Measurements from ENCODE around the gene LRP11.
"Not testable (repeated sequence)": the region's sequence is repeated elsewhere in the genome, so short reads cannot be mapped to it uniquely, and the experiment has no call there.

The LRP11 gene, protein sequence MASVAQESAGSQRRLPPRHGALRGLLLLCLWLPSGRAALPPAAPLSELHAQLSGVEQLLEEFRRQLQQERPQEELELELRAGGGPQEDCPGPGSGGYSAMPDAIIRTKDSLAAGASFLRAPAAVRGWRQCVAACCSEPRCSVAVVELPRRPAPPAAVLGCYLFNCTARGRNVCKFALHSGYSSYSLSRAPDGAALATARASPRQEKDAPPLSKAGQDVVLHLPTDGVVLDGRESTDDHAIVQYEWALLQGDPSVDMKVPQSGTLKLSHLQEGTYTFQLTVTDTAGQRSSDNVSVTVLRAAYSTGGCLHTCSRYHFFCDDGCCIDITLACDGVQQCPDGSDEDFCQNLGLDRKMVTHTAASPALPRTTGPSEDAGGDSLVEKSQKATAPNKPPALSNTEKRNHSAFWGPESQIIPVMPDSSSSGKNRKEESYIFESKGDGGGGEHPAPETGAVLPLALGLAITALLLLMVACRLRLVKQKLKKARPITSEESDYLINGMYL
- 0.76 to 1.2 (median 1.1) reads per million in 3 experiments for total RNA-seq

DNA sequence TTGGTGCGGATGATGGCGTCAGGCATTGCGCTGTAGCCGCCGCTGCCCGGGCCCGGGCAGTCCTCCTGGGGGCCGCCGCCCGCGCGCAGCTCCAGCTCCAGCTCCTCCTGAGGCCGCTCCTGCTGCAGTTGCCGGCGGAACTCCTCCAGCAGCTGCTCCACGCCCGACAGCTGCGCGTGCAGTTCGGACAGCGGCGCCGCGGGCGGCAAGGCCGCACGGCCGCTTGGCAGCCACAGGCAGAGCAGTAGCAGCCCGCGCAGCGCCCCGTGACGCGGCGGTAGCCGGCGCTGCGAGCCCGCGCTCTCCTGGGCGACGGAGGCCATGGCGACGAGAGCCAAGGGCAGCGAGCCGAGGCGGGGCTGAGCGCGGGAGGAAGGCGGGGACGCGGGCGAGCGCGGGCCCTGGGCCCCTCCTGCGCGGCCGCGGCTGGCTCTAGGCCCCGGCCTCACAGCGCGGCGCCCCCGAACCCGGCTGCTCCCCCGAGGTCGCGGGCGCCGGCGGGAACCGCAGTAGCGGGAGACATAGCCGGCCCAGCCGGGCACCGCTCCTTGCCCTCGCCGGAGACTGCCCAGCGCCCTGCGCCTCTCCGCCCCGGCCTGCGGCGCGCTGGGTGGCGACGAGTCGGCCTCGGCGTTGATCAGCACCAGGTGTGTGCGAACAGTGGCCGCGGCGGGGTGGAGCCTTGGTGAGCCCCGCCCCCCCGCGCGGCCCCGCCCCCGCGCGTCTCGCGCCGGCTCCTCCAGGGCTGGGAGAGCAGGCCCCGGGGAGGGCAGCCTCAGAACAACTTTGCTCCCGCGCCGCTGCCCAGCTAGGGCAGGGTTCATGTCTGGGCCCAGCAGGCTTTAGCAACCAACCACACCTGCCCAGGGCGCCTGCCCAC lies at the start of gene LRP11:
Gene LRP11 (minus strand): TSS at position 662 of the 880 bp plus-strand sequence. CDS start 339 bp downstream, at position 323.
- peak; percentile 83 for DNase-seq

DNA sequence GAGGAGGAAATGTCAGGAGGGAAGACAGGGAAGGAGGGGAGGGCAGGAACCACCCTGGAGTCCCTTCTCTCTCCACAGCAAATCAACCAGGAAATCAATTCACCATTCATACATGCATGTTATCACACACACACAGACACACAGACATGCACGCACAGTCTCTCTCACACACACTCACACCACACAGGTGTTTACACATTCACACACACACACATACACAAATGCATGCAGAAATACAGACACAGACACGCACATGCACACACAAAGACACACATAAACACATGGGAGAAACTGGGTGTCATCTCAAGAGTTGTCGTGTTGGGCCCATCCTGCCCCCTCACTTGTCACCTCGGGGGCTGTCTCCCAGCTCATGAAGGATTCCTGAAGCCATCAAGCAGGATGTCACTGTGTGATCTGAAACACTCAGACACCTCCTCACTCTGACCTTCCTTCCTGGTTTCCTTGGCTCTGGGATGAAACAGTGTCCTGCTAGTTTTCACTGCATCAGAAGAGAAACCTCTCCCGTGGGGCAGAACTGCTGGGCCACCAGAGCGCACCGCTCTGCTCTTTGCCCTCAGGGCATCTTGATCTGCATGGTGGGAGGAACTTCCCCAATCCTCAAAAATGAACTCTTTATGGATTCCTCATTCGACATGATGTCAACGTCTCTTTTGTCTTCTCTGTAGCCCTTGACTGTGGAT lies 49.5 kb upstream of the LRP11 start:
- no peak for DNase-seq

DNA sequence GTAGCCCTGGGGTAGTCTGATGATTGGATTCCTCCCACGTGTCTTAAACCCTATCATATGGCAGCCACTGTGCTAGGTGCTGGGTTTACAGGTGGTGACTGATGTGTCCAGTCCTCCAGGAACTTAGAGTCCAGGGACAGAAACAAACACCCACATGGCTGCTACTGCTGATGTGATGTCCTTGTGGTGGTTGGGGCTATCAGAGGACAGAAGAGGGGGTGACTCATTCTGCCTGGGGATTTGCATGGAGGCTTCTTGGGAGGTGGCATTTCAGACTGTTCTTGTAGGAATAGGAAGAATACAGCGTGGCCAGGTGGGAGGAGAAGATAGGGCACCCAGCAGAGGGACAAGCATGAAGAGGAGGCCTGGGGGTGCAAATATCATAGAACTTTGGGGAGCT lies 48.9 kb upstream of the LRP11 start:
- DNase-seq = no peak

DNA sequence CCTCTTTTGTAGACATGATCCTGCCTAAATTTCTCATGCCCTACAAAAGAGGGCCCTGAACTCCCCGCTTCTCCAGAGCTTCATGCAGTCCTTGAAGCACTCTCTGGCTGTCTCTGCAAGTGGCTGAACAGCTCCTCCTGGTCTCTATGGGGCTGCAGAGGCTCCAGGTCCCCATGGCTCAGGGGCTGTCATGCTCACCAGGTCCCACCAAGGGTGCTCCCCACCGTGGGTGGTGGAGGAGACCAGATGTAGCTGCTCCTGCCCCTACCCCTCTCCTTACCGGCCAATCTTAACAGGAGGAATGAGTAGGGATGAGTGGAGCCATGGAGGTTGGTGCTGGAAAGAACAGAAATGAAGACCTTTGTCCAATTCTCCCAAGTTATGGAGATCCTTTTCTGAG lies 48.5 kb upstream of the LRP11 start:
- not testable (repeated sequence) for DNase-seq

DNA sequence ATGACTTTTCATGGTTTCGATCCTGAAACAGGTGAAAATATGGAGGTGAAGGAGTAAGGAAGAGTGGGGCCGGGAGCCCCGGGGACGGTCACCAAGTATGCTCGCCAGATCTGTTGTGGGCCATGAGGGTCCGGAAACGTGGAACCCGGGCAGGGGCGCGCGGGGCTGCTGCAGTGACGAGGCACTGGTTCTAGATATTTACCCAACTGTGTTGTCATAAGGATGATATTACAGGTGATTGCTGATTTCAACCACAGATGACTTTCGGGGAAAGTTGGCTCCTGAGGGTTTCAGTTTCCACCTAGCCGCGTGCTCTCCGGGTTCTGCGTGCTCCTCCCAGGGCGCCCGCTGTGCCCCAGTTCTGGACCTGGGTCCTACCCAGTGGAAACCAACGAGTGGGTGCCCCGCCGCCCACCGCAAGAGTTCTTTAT lies 46.6 kb upstream of the LRP11 start:
- no peak for DNase-seq

DNA sequence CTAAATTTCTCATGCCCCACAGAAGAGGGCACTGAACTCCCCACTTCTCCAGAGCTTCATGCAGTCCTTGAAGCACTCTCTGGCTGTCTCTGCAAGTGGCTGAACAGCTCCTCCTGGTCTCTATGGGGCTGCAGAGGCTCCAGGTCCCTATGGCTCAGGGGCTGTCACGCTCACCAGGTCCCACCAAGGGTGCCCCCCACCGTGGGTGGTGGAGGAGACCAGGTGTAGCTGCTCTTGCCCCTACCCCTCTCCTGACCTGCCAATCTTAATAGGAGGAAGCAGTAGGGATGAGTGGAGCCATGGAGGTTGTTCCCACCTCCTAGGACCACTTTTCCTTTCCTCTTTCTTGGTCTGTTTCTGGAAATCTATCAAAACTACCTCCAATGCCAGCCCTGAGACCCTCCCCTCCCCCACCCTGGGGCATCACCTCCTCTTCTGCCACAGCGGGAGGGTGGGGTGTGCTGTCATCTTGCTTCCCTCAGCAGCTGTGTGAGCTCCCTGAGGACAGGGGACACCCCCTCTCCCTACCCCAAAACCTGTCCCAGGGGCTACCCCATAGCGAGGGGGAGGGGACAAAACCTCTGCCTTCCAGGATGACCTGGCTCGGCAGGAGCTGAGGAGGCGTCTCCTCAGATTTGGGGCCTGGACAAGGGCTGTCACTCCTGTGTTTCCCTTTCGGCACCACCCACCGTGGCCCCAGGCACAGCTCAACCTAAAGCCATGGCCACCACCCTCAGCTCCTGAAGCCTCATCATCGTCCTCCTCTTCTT lies 45.7 kb upstream of the LRP11 start:
- DNase-seq = no peak

DNA sequence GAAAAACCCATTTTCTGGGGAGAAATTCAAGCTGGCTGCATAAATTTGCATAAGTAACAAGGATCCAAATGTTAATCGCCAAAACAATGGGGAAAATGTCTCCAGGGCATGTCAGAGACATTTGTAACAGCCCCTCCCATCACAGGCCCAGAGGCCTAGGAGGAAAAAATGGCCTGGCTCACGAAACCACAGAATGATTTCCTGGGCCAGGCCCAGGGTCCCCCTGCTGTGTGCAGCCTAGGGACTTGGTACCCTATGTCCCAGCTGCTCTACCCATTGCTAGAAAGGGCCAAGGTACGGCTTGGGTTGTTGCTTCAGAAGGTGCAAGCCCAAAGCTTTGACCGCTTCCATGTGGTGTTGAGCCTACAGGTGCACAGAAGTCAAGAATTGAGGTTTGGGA lies 44.3 kb upstream of the LRP11 start:
- not testable (repeated sequence) for DNase-seq

DNA sequence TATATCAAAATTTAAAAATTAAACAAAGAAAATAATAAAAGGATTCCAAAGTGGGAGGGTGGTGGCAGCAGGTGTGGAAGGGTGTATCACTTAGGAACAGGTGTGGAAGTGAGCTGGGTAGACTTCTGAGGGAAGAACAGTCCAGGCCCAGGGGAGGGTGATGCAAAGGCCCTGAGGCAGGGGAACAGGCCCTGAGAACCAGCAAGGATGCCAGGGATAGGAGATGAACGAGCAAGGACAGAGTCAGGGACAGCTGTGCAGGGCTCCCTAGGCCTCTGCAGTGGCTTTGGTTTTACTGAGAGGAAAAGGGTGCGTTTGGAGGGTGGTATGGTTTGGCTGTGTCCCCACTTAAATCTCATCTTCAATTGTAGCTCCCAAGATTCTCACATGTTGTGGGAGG lies 43.2 kb upstream of the LRP11 start:
- no peak for DNase-seq

DNA sequence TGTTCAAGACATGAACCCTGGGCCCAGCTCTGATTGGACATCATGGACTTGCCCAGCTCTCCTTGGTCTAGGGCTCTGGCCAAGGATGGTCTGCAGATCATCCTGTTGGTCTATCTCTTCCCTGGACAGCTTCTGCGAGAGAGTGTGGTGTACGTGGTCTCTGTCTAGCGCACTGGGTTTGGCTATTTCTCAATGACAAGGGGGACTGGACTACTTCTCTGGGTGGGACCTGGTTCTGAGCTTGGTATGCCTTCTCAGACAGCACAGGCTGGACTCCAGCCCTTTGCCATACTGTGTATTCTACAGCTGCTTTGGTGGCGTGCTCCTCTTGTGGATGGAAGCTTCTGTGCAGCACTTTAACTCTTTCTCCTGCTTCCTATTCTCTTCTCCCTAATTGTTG lies 42.2 kb upstream of the LRP11 start:
- no peak for DNase-seq

DNA sequence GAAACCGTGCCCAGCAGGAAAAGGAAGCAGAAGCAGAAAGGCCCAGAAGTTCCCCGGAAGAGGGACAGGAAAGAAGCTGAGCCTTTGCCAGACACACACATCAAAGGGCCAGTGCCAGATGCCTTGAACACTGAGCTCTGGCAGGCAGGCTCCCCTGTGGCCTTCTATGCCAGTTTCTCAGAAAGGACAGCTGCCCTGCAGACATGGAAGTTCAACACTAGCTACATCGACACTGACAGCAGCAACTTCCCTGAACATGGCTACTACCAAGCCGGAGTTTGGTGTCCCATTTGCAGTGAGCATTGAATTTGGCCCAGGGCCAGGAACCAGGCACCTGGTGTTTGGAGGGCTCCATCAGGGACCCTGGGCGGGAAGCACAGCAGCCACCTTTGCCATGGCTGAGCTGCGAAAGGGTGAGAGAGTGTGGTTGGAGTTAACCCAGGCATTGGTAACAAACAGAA lies 41.8 kb upstream of the LRP11 start:
- DNase-seq = no peak

DNA sequence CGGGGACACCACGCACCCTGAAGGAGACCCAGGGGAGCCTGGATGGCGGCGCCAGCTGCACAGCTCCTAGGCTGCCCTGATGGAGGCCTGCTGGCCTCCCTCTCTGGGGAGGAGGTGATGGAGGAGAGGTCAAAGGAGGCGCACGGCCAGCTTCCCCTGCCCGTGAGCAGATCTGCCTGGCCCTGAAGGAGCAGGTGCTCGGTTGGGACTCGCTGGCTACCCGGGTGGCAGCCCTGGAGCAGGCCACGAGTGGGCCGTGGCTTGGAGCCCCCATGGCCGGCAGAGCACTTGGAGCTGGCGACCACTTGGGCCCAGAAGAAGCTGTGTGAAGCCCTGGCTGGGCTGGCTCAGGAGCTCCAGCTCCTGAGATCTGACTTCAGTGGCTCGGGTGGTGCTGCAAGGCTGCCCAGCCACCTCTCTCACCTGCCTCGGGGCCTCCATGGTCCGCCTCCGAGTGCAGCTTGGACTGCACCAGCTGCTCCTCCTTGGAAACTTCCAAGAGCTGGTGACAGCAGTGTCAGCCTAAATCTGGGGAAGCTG lies 41.3 kb upstream of the LRP11 start:
- DNase-seq = no peak

DNA sequence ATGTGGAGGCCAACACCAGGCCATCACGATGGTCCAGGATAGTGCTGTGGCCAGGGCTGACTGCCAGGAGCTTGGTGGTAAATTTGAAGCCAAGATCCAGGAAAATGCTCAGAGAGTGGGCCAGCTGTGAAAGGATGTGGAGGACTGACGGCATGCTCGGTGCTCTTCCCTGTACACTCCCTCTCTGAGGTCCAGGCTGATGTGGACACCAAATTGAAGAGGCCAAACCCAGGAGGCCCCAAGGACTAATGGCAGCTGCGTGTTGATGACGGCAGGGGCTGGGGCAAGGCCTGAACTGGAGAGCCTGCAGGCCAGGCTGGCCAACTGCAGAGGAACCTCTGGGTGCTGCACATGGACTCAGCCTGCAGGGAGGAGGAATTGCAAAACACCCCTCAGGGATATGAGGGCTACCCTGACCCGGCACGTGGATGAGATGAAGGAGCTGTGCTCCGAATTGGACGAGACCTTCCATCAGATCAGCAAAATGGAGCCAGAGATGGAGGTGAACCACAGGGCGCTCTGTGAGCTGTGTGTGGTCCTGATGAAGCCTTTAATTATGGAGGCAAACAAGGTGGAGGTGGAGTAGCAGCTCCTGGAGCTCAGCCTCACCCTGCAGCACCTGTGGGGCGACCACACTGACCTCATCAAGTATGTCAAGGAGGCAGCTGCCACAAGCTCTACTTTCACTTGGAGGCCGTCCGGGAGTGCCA lies 40.7 kb upstream of the LRP11 start:
- DNase-seq = no peak

DNA sequence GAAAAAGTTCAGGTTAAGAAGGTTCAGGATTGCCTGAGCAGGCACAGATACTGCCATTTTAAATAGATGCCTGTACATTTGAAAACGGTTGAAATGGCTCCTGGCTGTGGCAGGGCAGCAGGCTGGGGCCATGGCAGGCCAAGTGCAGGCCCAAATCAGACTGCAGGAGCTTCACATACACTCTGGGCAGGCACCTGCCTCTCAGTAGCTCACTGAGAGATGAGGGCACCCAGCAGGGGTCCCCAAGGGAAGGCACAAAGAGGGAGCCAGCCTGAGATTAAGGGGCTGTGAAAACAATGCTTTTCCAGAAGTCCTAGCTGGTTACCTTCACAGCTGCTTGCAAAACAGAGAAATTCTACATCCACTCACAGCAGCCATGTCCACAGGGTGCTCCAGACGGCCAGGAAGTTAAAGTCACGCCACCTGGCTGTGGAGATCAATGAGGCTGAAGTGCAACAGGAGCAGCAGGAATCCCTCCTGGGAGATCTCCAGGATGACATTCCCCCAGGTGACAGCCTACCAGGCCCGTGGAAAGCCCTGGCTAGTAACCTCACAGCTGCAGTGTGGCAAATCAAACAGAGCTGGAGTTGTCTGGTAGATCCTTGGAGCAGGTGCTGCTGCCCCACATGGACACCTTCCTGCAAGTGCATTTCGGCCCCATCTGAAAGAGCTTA lies 39.9 kb upstream of the LRP11 start:
- no peak for DNase-seq

DNA sequence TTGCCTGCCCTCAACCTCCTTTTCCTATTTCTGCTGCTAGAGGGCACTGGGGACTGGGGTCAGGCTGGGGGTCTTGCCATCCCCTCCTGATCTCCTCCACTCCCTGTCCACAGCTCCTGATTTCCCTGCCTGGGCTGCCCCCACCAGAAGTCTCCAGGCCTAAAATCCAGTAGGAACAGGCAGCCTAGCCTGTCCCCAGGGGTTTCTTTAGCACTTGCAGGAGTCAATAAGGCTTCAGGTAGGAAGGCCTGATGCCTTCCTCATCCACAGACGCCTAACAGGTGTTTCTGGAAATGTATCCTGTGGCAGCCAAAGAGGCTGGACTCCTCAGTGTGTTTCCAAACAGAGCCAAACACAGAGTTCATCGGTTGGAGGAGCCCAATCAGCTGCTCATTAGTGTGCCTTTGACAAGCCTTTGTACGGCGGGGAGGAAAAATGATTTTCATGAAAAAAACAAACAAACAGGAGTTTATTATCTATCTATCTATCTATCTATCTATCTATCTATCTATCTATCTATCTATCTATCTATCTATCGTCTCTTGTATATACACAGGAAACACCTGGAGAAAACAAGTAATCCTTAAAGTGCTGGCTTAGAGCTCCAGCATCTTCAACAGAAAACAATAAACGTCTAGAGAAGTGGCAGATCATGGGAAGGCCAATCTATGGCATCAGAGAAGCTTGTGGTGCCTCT lies 37.4 kb upstream of the LRP11 start:
- no peak for DNase-seq

DNA sequence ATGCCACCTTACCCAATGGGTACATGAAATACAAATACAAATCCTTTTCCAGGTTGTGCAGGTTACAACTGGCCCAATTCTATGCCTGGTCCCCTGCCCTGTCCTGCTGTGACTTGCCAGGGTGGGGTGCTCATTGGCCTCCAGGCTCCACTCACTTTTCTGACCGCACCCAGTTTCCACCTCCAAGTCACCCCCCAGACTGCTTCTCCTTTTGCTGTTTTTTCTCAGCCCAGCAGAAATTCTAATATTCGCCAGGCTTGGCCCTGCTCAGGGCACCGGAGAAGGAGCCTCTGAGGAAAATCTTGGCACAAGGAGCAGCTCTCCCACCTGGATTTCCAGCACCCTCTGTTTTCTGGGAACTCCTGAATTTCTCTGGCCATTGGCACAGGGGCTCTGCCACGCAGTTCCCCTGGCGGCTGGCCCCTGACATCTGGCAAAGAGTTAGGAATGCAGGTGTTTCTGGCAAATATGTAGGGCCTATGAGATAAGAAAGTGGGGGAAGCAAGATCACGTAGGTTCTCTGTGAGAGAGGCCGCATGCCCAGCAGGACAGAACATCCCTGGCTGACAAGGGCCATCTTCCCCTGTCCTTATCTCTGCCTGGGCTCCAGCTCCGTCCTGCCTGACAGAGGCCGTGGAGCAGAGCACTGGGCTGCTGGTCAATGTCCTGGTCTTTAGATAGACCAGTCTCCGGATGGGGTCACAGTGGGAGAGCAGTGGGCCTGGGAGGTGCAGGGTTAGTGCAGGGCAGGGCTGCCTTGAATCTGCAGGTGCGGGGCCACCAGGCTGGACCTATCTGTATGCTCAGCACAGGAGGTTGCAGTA lies 36.7 kb upstream of the LRP11 start:
- no peak for DNase-seq

DNA sequence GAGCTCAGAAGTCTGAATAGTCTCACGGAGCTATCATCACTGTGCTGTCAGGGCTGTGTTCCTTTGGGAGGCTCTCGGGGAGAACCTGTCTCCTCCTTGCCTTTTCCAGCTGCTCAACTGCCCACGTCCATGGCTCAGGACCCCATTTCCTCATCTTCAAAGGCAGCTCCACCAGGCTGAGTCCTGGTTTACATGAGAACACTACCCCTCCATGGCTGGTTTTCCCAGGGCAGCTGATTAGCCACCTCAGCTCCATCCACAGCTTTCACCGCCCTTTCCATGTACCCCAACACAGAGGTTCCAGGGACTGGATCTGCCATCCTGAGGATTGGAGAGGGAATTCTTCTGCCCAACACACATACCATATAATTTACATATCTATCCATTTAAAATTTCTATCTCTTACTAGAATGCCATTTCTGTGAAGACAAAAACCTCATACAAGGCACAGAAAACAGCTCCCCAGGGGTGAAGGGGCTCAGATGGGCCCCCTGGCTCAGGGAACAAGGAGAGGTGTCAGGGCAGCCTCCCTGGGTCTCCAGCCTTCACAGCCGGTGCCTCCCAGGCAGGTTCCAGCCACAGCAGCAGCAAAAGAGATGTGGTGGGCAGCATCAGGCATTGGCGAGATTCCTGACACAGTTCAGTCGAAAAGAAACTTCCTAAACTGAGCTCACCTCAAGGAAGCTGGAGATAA lies 35.9 kb upstream of the LRP11 start:
- no peak for DNase-seq

DNA sequence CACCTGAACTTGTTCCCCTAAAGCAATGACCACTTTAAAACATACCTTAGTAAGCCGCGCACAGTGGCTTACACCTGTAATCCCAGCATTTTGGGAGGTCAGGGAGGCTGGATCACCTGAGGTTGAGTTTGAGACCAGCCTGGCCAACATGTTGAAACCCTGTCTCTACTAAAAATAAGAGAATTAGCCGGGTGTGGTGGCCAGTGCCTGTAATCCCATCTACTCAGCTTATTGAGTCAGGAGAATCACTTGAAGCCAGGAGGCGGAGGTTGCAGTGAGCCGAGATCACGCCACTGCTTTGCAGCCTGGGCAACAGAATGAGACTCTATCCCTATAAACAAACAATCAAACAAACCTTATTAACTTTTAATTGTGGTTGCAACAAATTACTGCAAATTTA lies 35.3 kb upstream of the LRP11 start:
- no peak for DNase-seq

DNA sequence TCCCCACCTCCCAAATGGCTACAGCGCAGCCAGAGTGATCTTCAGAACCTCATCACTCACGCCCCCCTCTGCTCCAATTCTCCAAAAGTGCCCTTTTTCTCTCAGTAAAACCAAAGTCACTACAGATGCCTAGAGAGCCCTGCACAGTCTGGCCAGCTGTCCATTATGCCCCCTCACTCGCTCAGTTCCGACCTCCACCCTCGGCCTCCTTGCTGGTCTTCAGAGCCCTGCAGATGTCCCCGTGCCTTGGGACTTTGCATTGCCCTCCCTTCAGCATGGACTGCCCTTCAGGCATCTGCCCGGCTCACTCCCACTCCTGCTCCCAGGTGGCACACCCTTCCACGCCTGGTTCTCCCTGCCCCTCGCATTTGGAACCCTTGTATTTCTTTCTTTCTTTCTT lies 34.8 kb upstream of the LRP11 start:
- no peak for DNase-seq
